GM04503 (cell line): ENCODE results near the gene MYRIP.
A peak's percentile ranks its signal among the peaks of the same experiment; 100 is the strongest.

Experiments used
- DNase-seq: peaks from one replicate; pipeline ENCODE4 v3.0.0-alpha.2; 2012; ENCODE audit warnings: low read depth

The MYRIP gene

GRCh38 chr3:39907981-39908380, 98.6 kb downstream of the MYRIP start:
- DNase-seq: no peak

GRCh38 chr3:39910135-39910534, 100.7 kb downstream of the MYRIP start:
- DNase-seq: no peak

- no peak for DNase-seq
These were observed 101.5 kb downstream of the MYRIP start for GRCh38 chr3:39910826-39911464.

GRCh38 chr3:39911465-39912309, 102.3 kb downstream of the MYRIP start:
- no peak for DNase-seq

GRCh38 chr3:39915027-39915426, 105.6 kb downstream of the MYRIP start:
- DNase-seq: no peak

GRCh38 chr3:39917065-39917773, 107.8 kb downstream of the MYRIP start:
- DNase-seq: no peak

- DNase-seq: no peak
These were observed 109.9 kb downstream of the MYRIP start for GRCh38 chr3:39919281-39919680.

- DNase-seq: no peak
These were observed 110.9 kb downstream of the MYRIP start for GRCh38 chr3:39920271-39920670.

GRCh38 chr3:39927479-39927878, 118.1 kb downstream of the MYRIP start:
- DNase-seq: no peak

- no peak for DNase-seq
These were observed 124.7 kb downstream of the MYRIP start for GRCh38 chr3:39933986-39934693.

GRCh38 chr3:39934696-39935095, 125.3 kb downstream of the MYRIP start:
- no peak for DNase-seq

- DNase-seq: no peak
These were observed 125.9 kb downstream of the MYRIP start for GRCh38 chr3:39935261-39935660.

- no peak for DNase-seq
These were observed 127.4 kb downstream of the MYRIP start for GRCh38 chr3:39936848-39937247.

GRCh38 chr3:39937315-39937714, 127.9 kb downstream of the MYRIP start:
- DNase-seq: no peak

GRCh38 chr3:39937874-39938273, 128.5 kb downstream of the MYRIP start:
- DNase-seq: no peak

- DNase-seq: no peak
These were observed 132.5 kb downstream of the MYRIP start for GRCh38 chr3:39941931-39942330.

GRCh38 chr3:39960515-39961191, 151.2 kb downstream of the MYRIP start:
- peak; percentile 31 for DNase-seq

- DNase-seq: no peak
These were observed 151.8 kb downstream of the MYRIP start for GRCh38 chr3:39961230-39961629.

- peak; percentile 28 for DNase-seq
These were observed 153.2 kb downstream of the MYRIP start for GRCh38 chr3:39962581-39962980.

- DNase-seq: no peak
These were observed 156.1 kb downstream of the MYRIP start for GRCh38 chr3:39965461-39965860.

- no peak for DNase-seq
These were observed 156.6 kb downstream of the MYRIP start for GRCh38 chr3:39965997-39966396.

GRCh38 chr3:39970982-39971381, 161.6 kb downstream of the MYRIP start:
- no peak for DNase-seq
